GM23248 (cell line): ENCODE measurements around the gene PHACTR3. TPM values are rescaled to one million over a fixed set of nuclear protein-coding genes. Genes with fewer than 3 reads are reported as not detected.

ENCODE experiments used
- DNase-seq: peaks from one replicate; pipeline ENCODE4 v3.0.0-alpha.2; 2015
- H2AFZ ChIP-seq: fragments of 200-600 bp; sonication (generic); 2 replicates; pipeline ENCODE4 v1.6.1; 2016; ENCODE audit warnings: antibody characterized with exemption
- H3F3A ChIP-seq: fragments of 200-600 bp; sonication (generic); 2 replicates; pipeline ENCODE4 v1.6.1; 2016; ENCODE audit warnings: mild to moderate bottlenecking, antibody characterized with exemption, mixed run types; ENCODE audit not compliant: insufficient read depth
- H3K27ac ChIP-seq: fragments of 200-600 bp; sonication (generic); 2 replicates; pipeline ENCODE4 v1.5.1; 2016; ENCODE audit warnings: mild to moderate bottlenecking
- H3K27me3 ChIP-seq: fragments of 200-600 bp; sonication (generic); replicated peaks from 2 replicates; pipeline ENCODE4 v1.6.1; 2016; ENCODE audit warnings: mild to moderate bottlenecking; ENCODE audit not compliant: insufficient read depth
- H3K36me3 ChIP-seq: fragments of 200-600 bp; sonication (generic); 2 replicates; pipeline ENCODE4 v1.6.1; 2016; ENCODE audit warnings: low read depth, mild to moderate bottlenecking
- H3K4me1 ChIP-seq: fragments of 200-600 bp; sonication (generic); 2 replicates; pipeline ENCODE4 v1.6.1; 2016; ENCODE audit warnings: mild to moderate bottlenecking; ENCODE audit not compliant: insufficient read depth
- H3K4me2 ChIP-seq: fragments of 200-600 bp; sonication (generic); one replicate; pipeline ENCODE4 v1.6.1; 2016; ENCODE audit warnings: mild to moderate bottlenecking; ENCODE audit not compliant: unreplicated experiment
- H3K4me3 ChIP-seq: fragments of 200-600 bp; sonication (generic); 2 replicates; pipeline ENCODE4 v1.5.1; 2016; ENCODE audit warnings: mild to moderate bottlenecking
- H3K79me2 ChIP-seq: fragments of 200-600 bp; sonication (generic); 2 replicates; pipeline ENCODE4 v1.6.1; 2016; ENCODE audit warnings: mild to moderate bottlenecking; ENCODE audit not compliant: insufficient read depth
- H3K9ac ChIP-seq: fragments of 200-600 bp; sonication (generic); 2 replicates; pipeline ENCODE4 v1.6.1; 2016; ENCODE audit warnings: mild to moderate bottlenecking
- H3K9me2 ChIP-seq: fragments of 200-600 bp; sonication (generic); 2 replicates; pipeline ENCODE4 v1.6.1; 2016; ENCODE audit warnings: mixed run types, mild to moderate bottlenecking, moderate library complexity; ENCODE audit not compliant: insufficient read depth
- H3K9me3 ChIP-seq: fragments of 200-600 bp; sonication (generic); one replicate; pipeline ENCODE4 v1.6.1; 2017; ENCODE audit warnings: low read depth
- H4K20me1 ChIP-seq: fragments of 200-600 bp; sonication (generic); 2 replicates; pipeline ENCODE4 v1.6.0; 2016; ENCODE audit not compliant: insufficient read depth
- EZH2 ChIP-seq: fragments of 200-600 bp; sonication (generic); IDR thresholded peaks from 2 replicates; pipeline ENCODE4 v1.6.1; 2018; ENCODE audit warnings: antibody characterized with exemption, mild to moderate bottlenecking; ENCODE audit not compliant: insufficient read depth, poor library complexity, severe bottlenecking
- EZH2phosphoT487 ChIP-seq: fragments of 200-600 bp; sonication (generic); IDR thresholded peaks from 2 replicates; pipeline ENCODE4 v1.6.1; 2018; ENCODE audit warnings: antibody characterized with exemption, moderate library complexity, mild to moderate bottlenecking, low read depth; ENCODE audit not compliant: insufficient read depth
- WGBS, 2 experiments: methylation state at CpG; one replicate each; pipeline ENCODE4 v1.1.6; 2015 to 2017; ENCODE audit warnings: low lambda C conversion rate in 2 of 2, low coverage in 1 of 2; ENCODE audit errors: missing lambda C conversion rate in 2 of 2; 5-methylcytosine and 5-hydroxymethylcytosine counted together
- in situ Hi-C: fragments of 300-500 bp; cut with MboI; formaldehyde crosslinking; loops from 2 replicates; pipeline ENCODE4 v1.15.0; 2020
- polyA plus RNA-seq: library from polyadenylated mRNA; unstranded; fragments of >200 nt; fragmentation: Nextera tagmentation; extraction: Ambion mirVana; gene quantifications from 2 replicates; pipeline ENCODE4 v1.2.1, GENCODE V29; 2016
- total RNA-seq: library from RNA; depleted of rRNA; stranded (reverse); fragments of >200 nt; shearing (Covaris generic); gene quantifications from 2 replicates; pipeline ENCODE4 v1.2.3, GENCODE V29; 2014

The PHACTR3 gene
- total and polyA plus RNA-seq, 2 experiments from 2014 or later: not detected

- H3K36me3 ChIP-seq: no peaks in the 10 kb centered on the region
- no peaks in the 10 kb centered on the region for H4K20me1 ChIP-seq
- no peak overlapping the region for H3K4me3 ChIP-seq
- H3K9me2 ChIP-seq: no peaks in the 10 kb centered on the region
- H3K4me2 ChIP-seq: no peak overlapping the region
- in situ Hi-C loops: no loop called here
- no peaks in the 10 kb centered on the region for H3K4me1 ChIP-seq
- WGBS, 2 experiments: 72% methylated on average over 16 of the region's 16 CpGs
- no peak overlapping the region for H3K9ac ChIP-seq
- H3K9me3 ChIP-seq: no peaks in the 10 kb centered on the region
- H2AFZ ChIP-seq: no peak overlapping the region
- H3K27me3 ChIP-seq: peaks cover 13% of the 10 kb centered on the region
- no peaks in the 10 kb centered on the region for H3K79me2 ChIP-seq
- no peak overlapping the region for H3K27ac ChIP-seq
- DNase-seq: no peak
- H3F3A ChIP-seq: no peaks in the 10 kb centered on the region
- TF ChIP-seq EZH2: no peak
- no peak for TF ChIP-seq EZH2phosphoT487
Measured at GRCh38 chr20:59673288-59673997, 69.1 kb downstream of the PHACTR3 start.

- Histone ChIP-seq H3K27me3 (peaks cover 13% of the 10 kb centered on the region), H3K4me3 (no peak overlapping the region), H2AFZ (no peak overlapping the region), H3K4me2 (no peak overlapping the region), H3K9me3 (no peaks in the 10 kb centered on the region), H3K79me2 (no peaks in the 10 kb centered on the region), H3K9me2 (no peaks in the 10 kb centered on the region), H3F3A (no peaks in the 10 kb centered on the region), H3K36me3 (no peaks in the 10 kb centered on the region), H3K4me1 (no peaks in the 10 kb centered on the region), H3K27ac (no peak overlapping the region), H3K9ac (no peak overlapping the region), H4K20me1 (no peaks in the 10 kb centered on the region)
- WGBS, 2 experiments: 46 to 47% methylated on average over 10 of the region's 10 CpGs
- TF ChIP-seq EZH2phosphoT487 (no peak), EZH2 (no peak)
- in situ Hi-C loops: no loop called here
- DNase-seq: no peak
Measured at GRCh38 chr20:59673998-59674445, 69.7 kb downstream of the PHACTR3 start.

GRCh38 chr20:59676126-59676850 is 71.9 kb downstream of the PHACTR3 start:
- in situ Hi-C loops: no loop called here

GRCh38 chr20:59676851-59677182 is 72.5 kb downstream of the PHACTR3 start:
- Histone ChIP-seq H3K27me3 (peaks cover 13% of the 10 kb centered on the region), H4K20me1 (no peaks in the 10 kb centered on the region), H3K9me3 (no peaks in the 10 kb centered on the region), H2AFZ (no peak overlapping the region), H3K9ac (no peak overlapping the region), H3K27ac (no peak overlapping the region), H3K4me1 (no peaks in the 10 kb centered on the region), H3F3A (no peaks in the 10 kb centered on the region), H3K9me2 (no peaks in the 10 kb centered on the region), H3K79me2 (no peaks in the 10 kb centered on the region), H3K4me3 (no peak overlapping the region), H3K36me3 (no peaks in the 10 kb centered on the region), H3K4me2 (no peak overlapping the region)
- in situ Hi-C loops: no loop called here
- WGBS, 2 experiments: 2 to 4% methylated on average over 4 of the region's 4 CpGs
- no peak for TF ChIP-seq EZH2phosphoT487
- no peak for TF ChIP-seq EZH2
- no peak for DNase-seq

More at GRCh38 chr20:59676126-59676850, 71.9 kb downstream of the PHACTR3 start:
- WGBS, 2 experiments: 43 to 52% methylated on average over 8 to 11 of the region's 11 CpGs
- Histone ChIP-seq H3K4me2 (no peak overlapping the region), H3K9me2 (no peaks in the 10 kb centered on the region), H2AFZ (no peak overlapping the region), H3K4me1 (no peaks in the 10 kb centered on the region), H3K9ac (no peak overlapping the region), H3K9me3 (no peaks in the 10 kb centered on the region), H3K27ac (no peak overlapping the region), H3K79me2 (no peaks in the 10 kb centered on the region), H3K4me3 (no peak overlapping the region), H3F3A (no peaks in the 10 kb centered on the region), H4K20me1 (no peaks in the 10 kb centered on the region), H3K27me3 (peaks cover 13% of the 10 kb centered on the region), H3K36me3 (no peaks in the 10 kb centered on the region)
- TF ChIP-seq EZH2phosphoT487: no peak
- TF ChIP-seq EZH2: no peak
- no peak for DNase-seq
